ENCODE data around the gene NFYB. TPM values are rescaled to one million over a fixed set of nuclear protein-coding genes. Genes with fewer than 3 reads are reported as not detected.
"Not testable (repeated sequence)": the region's sequence is repeated elsewhere in the genome, so short reads cannot be mapped to it uniquely, and the experiment has no call there.

Gene NFYB
- total RNA-seq, 1 experiment from 2014 or later: 22.4 TPM

DNA sequence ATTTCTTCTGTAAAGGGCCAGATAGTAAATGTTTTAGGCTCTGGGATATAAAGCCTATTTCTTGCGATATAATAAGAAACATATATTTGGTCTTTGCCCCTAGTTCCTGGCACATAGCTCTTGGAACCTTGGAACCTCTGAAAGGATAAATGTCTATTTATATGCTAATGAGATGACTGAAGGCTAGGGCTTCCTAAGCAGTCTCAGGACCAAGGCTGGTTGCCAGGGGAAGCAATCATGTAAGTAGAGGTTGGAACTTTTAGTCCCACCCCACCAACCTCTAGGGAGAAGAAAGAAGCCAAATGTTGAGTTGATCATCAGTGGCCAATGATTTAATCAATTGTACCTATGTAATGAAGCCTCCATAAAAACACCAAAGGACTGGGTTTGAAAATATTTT, 26.6 kb upstream of the NFYB start:
- RAD21 ChIA-PET (ENCODE audit: low non-redundant PET in 1 of 2, low total read pairs in 2 of 2, uncharacterized antibody in 2 of 2, unreplicated experiment in 2 of 2): no interaction called here

DNA sequence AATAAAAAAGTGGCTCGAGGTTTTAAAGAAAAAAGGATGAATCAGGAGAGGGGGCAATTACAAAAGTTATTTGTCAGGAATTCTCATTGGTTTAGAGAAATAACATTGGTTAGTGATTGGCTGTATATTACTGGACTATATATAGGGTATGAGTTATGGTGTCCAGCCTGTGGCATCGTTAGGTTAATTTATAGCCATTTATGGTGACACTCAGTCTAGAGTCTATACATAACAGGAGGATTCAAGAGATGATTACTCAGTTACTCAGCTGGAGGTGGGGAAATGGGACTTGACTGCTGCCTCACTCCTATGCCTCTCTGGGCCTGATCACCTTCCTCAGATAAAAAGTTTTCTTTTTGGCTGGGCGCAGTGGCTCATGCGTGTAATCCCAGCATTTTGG, 25.6 kb upstream of the NFYB start:
- H3K9ac ChIP-seq (ENCODE audit: low read length): no peak overlapping the region
- no peaks in the 10 kb centered on the region for H3K9me3 ChIP-seq (ENCODE audit: control insufficient read depth in 1 of 2, insufficient read depth in 1 of 2, low read depth in 1 of 2, low read length in 2 of 2)
- H3K79me2 ChIP-seq (ENCODE audit: insufficient read depth, low read length): no peaks in the 10 kb centered on the region
- H3K4me2 ChIP-seq (ENCODE audit: low read length): no peak overlapping the region
- ChIA-PET CTCF (no interaction called here), RAD21 (ENCODE audit: low non-redundant PET in 1 of 2, low total read pairs in 2 of 2, uncharacterized antibody in 2 of 2, unreplicated experiment in 2 of 2) (no interaction called here), POLR2A (no interaction called here)
- no peaks in the 10 kb centered on the region for H3K27me3 ChIP-seq (ENCODE audit: insufficient read depth, low read length)
- no peaks in the 10 kb centered on the region for H3K36me3 ChIP-seq (ENCODE audit: control insufficient read depth in 1 of 2, insufficient read depth in 2 of 2, low read length in 2 of 2)
- ATAC-seq (no peak), DNase-seq (ENCODE audit: low read depth, low spot score) (no peak)
- H3K9me2 ChIP-seq (ENCODE audit: insufficient read depth): no peaks in the 10 kb centered on the region
- intact Hi-C loops (cut with micrococcal nuclease): no loop called here
- no TSS peak for BruUV-seq (replicated peaks)
- no peak for TF ChIP-seq ZFX (IDR thresholded peaks at IDR 0.05)
- H3K27ac ChIP-seq (ENCODE audit: low read depth, low read length): no peak overlapping the region
- H3K4me1 ChIP-seq (ENCODE audit: control insufficient read depth in 1 of 2, insufficient read depth in 2 of 2, low read length in 2 of 2): no peaks in the 10 kb centered on the region
- H4K20me1 ChIP-seq (ENCODE audit: insufficient read depth): no peaks in the 10 kb centered on the region
- no peak overlapping the region for H3K4me3 ChIP-seq (replicated peaks in 1 of 2; ENCODE audit: low read depth in 1 of 2, low read length in 2 of 2)
- no peak overlapping the region for H2AFZ ChIP-seq (ENCODE audit: low read depth, low read length, poor library complexity, severe bottlenecking)

More for the DNA sequence above, 26.6 kb upstream of the NFYB start:
- Histone ChIP-seq H3K4me3 (replicated peaks in 1 of 2; ENCODE audit: low read depth in 1 of 2, low read length in 2 of 2) (no peak overlapping the region), H3K36me3 (ENCODE audit: control insufficient read depth in 1 of 2, insufficient read depth in 2 of 2, low read length in 2 of 2) (no peaks in the 10 kb centered on the region), H2AFZ (ENCODE audit: low read depth, low read length, poor library complexity, severe bottlenecking) (no peak overlapping the region), H3K4me1 (ENCODE audit: control insufficient read depth in 1 of 2, insufficient read depth in 2 of 2, low read length in 2 of 2) (no peaks in the 10 kb centered on the region), H4K20me1 (ENCODE audit: insufficient read depth) (no peaks in the 10 kb centered on the region), H3K9me2 (ENCODE audit: insufficient read depth) (no peaks in the 10 kb centered on the region), H3K9ac (ENCODE audit: low read length) (no peak overlapping the region), H3K79me2 (ENCODE audit: insufficient read depth, low read length) (no peaks in the 10 kb centered on the region), H3K9me3 (ENCODE audit: control insufficient read depth in 1 of 2, insufficient read depth in 1 of 2, low read depth in 1 of 2, low read length in 2 of 2) (no peaks in the 10 kb centered on the region), H3K27me3 (ENCODE audit: insufficient read depth, low read length) (no peaks in the 10 kb centered on the region), H3K4me2 (ENCODE audit: low read length) (no peak overlapping the region), H3K27ac (ENCODE audit: low read depth, low read length) (no peak overlapping the region)
- ATAC-seq (no peak), DNase-seq (ENCODE audit: low read depth, low spot score) (no peak)
- BruUV-seq (replicated peaks): no TSS peak
- ChIA-PET POLR2A (no interaction called here), CTCF (no interaction called here)
- intact Hi-C loops (cut with micrococcal nuclease): no loop called here
- TF ChIP-seq EZH2phosphoT487 (IDR thresholded peaks at IDR 0.05; ENCODE audit: borderline replicate concordance) (no peak), SIN3A (IDR thresholded peaks at IDR 0.05; ENCODE audit: low read depth) (no peak), CEBPB (IDR thresholded peaks at IDR 0.05; ENCODE audit: low read depth) (no peak), POLR2A (IDR thresholded peaks at IDR 0.05; ENCODE audit: borderline replicate concordance, extremely low read depth, insufficient read depth, insufficient read length) (no peak), SP1 (IDR thresholded peaks at IDR 0.05; ENCODE audit: low read depth) (no peak), YY1 (IDR thresholded peaks at IDR 0.05; ENCODE audit: extremely low read depth, insufficient replicate concordance, low read depth, low read length) (no peak), CBX3 (IDR thresholded peaks at IDR 0.05; ENCODE audit: low read depth) (no peak), ELF1 (IDR thresholded peaks at IDR 0.05; ENCODE audit: borderline replicate concordance, low read depth) (no peak), POLR2AphosphoS5 (IDR thresholded peaks at IDR 0.05; ENCODE audit: low read depth, low read length) (no peak), JUND (IDR thresholded peaks at IDR 0.05) (no peak), ZNF274 (IDR thresholded peaks at IDR 0.05; ENCODE audit: low read depth, low read length) (no peak)
- TF ChIP-seq, protein P1, sequence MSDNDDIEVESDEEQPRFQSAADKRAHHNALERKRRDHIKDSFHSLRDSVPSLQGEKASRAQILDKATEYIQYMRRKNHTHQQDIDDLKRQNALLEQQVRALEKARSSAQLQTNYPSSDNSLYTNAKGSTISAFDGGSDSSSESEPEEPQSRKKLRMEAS (IDR thresholded peaks at IDR 0.05): no peak
- TF ChIP-seq, protein P2, sequence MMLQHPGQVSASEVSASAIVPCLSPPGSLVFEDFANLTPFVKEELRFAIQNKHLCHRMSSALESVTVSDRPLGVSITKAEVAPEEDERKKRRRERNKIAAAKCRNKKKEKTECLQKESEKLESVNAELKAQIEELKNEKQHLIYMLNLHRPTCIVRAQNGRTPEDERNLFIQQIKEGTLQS (IDR thresholded peaks at IDR 0.05): no peak

DNA sequence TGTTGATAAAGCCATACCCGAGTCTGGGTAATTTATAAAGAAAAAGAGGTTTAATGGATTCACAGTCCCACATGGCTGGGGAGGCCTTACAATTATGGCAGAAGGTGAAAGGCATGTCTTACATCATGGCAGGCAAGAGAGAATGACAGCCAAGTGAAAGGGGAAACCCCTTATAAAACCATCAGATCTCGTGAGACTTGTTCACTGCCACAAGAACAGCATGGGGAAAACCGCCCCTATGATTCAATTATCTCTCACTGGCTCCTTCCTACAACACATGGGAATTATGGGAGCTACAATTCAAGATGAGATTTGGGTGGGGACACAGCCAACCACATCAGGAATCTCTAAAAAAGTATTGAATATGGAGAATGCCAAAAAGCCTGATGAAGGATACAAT, 25.0 kb upstream of the NFYB start:
- CTCF ChIA-PET; H3K4me2 ChIP-seq (ENCODE audit: low read length); H3K27ac ChIP-seq (ENCODE audit: low read depth, low read length); H3K9ac ChIP-seq (ENCODE audit: low read length); H3K27me3 ChIP-seq (ENCODE audit: insufficient read depth, low read length); H3K9me2 ChIP-seq (ENCODE audit: insufficient read depth); H2AFZ ChIP-seq (ENCODE audit: low read depth, low read length, poor library complexity, severe bottlenecking); BruUV-seq (replicated peaks); H3K36me3 ChIP-seq (ENCODE audit: control insufficient read depth in 1 of 2, insufficient read depth in 2 of 2, low read length in 2 of 2); H3K9me3 ChIP-seq (ENCODE audit: control insufficient read depth in 1 of 2, insufficient read depth in 1 of 2, low read depth in 1 of 2, low read length in 2 of 2); POLR2A ChIA-PET; H4K20me1 ChIP-seq (ENCODE audit: insufficient read depth); RAD21 ChIA-PET (ENCODE audit: low non-redundant PET in 1 of 2, low total read pairs in 2 of 2, uncharacterized antibody in 2 of 2, unreplicated experiment in 2 of 2); ATAC-seq; H3K4me3 ChIP-seq (replicated peaks in 1 of 2; ENCODE audit: low read depth in 1 of 2, low read length in 2 of 2); intact Hi-C loops (cut with micrococcal nuclease); H3K4me1 ChIP-seq (ENCODE audit: control insufficient read depth in 1 of 2, insufficient read depth in 2 of 2, low read length in 2 of 2); H3K79me2 ChIP-seq (ENCODE audit: insufficient read depth, low read length); DNase-seq (ENCODE audit: low read depth, low spot score): not testable (repeated sequence)
